ENCODE measurements around the gene TWIST2. TPM values are rescaled to one million over a fixed set of nuclear protein-coding genes. Genes with fewer than 3 reads are reported as not detected.

Gene TWIST2
- total RNA-seq, 1 experiment from 2014 or later: not detected

DNA sequence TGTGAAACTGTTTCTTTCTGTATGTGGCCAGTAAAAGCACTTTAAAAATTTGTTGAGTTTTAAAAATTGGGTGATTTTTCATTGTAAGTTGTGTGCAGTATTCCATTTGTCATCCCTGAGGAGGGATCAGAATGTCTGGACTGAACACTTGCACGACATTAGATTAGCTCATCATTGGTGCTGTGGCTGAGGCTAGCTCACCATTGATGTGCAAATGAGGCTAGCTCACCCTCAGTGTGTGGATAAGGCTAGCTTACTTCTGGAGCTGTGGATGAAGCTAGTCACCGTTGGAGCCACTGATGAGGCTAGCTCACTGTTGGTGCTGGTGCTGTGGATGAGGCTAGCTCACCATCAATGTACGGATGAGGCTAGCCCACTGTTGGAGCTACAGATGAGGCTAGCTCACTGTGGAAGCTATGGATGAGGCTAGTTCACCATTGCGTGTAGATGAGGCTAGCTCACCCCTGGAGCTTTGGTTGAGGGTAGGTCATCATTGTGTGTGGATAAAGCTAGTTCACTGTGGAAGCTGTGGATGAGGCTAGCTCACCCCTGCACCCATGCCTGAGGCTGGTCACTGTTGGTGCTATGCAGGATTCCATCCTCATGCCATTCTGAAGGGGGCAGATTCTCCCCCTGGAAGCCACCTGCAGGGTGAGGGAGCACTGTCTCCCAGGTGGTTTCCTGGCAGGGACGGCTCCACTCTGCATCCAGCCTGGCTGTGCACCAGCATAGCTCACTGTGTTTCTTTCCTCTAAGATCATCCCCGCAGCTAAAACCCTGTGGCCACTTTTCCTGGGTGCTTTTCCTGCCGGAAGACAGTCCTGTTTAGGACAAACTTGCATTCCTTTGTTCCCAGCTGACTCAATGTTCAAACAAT is 101.1 kb downstream of the TWIST2 start:
- H3K4me1 ChIP-seq (ENCODE audit: insufficient read depth, low read length, poor library complexity, severe bottlenecking): no peaks in the 10 kb centered on the region
- intact Hi-C loops (cut with micrococcal nuclease; ENCODE audit: unreplicated experiment): no loop called here

DNA sequence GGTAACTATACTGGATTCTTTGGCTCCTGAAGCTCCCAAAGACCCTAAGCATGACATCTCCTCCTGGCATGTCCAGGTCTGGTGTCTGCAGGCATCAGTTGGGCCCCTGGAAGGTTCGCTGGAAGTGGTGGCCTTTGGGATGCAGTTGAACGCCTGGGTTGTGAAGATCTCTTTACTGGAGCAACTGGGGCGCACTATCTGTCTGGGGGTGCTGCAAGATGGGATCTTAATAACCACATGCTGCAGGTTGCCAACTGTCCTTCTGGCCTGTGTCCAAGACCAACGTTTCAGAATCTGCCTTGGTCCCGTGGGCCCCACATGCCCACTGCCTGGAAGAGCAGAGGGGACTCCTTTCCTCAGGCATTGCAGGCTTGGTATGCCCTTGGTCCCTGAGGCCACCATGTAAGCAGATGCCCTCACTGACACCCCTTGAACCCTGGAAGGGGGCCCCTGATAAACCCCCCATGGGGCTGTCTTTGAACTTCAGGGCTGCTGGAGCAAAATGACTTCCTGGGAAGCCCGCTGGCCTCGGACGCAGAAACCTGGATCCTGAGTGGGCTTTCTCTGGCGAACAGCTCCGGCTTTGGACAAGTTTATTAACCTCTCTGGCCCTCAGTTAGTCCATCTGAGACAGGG is 101.9 kb downstream of the TWIST2 start:
- ChIA-PET POLR2A (ENCODE audit: low non-redundant PET) (no interaction called here), CTCF (no interaction called here)
- Histone ChIP-seq H3K36me3 (ENCODE audit: insufficient read depth, low read length, poor library complexity, severe bottlenecking) (no peaks in the 10 kb centered on the region), H3K9me3 (ENCODE audit: low read depth, low read length, poor library complexity, severe bottlenecking) (no peaks in the 10 kb centered on the region), H3K27ac (ENCODE audit: low read depth, low read length, poor library complexity, severe bottlenecking) (no peak overlapping the region), H3K4me3 (ENCODE audit: low read depth, low read length, poor library complexity, severe bottlenecking) (no peak overlapping the region), H3K4me1 (ENCODE audit: insufficient read depth, low read length, poor library complexity, severe bottlenecking) (no peaks in the 10 kb centered on the region), H3K27me3 (replicated peaks; ENCODE audit: insufficient read depth, low read depth, low read length, poor library complexity) (peaks cover 9% of the 10 kb centered on the region)
- intact Hi-C loops (cut with micrococcal nuclease; ENCODE audit: unreplicated experiment): no loop called here
- TF ChIP-seq CTCF (conservative IDR thresholded peaks at IDR 0.05; ENCODE audit: low read depth, low read length) (no peak), EZH2 (IDR thresholded peaks at IDR 0.05; ENCODE audit: borderline replicate concordance, low read depth, low read length, poor library complexity, severe bottlenecking) (no peak)
- no TSS peak for BruUV-seq (replicated peaks)
- no peak for DNase-seq (ENCODE audit: low spot score)

More for the DNA sequence above, 101.1 kb downstream of the TWIST2 start:
- BruUV-seq (replicated peaks): no TSS peak
- ChIA-PET POLR2A (ENCODE audit: low non-redundant PET) (no interaction called here), CTCF (no interaction called here)
- Histone ChIP-seq H3K9me3 (ENCODE audit: low read depth, low read length, poor library complexity, severe bottlenecking) (no peaks in the 10 kb centered on the region), H3K27me3 (replicated peaks; ENCODE audit: insufficient read depth, low read depth, low read length, poor library complexity) (peaks cover 7% of the 10 kb centered on the region), H3K4me3 (ENCODE audit: low read depth, low read length, poor library complexity, severe bottlenecking) (no peak overlapping the region), H3K27ac (ENCODE audit: low read depth, low read length, poor library complexity, severe bottlenecking) (no peak overlapping the region), H3K36me3 (ENCODE audit: insufficient read depth, low read length, poor library complexity, severe bottlenecking) (no peaks in the 10 kb centered on the region)
- DNase-seq (ENCODE audit: low spot score): no peak
- no peak for TF ChIP-seq CTCF (conservative IDR thresholded peaks at IDR 0.05; ENCODE audit: low read depth, low read length)
- no peak for TF ChIP-seq EZH2 (IDR thresholded peaks at IDR 0.05; ENCODE audit: borderline replicate concordance, low read depth, low read length, poor library complexity, severe bottlenecking)

- no peak overlapping the region for H3K4me3 ChIP-seq (ENCODE audit: low read depth, low read length, poor library complexity, severe bottlenecking)
- no TSS peak for BruUV-seq (replicated peaks)
- H3K27me3 ChIP-seq (replicated peaks; ENCODE audit: insufficient read depth, low read depth, low read length, poor library complexity): peaks cover 9% of the 10 kb centered on the region
- H3K27ac ChIP-seq (ENCODE audit: low read depth, low read length, poor library complexity, severe bottlenecking): no peak overlapping the region
- no peak for TF ChIP-seq CTCF (conservative IDR thresholded peaks at IDR 0.05; ENCODE audit: low read depth, low read length)
- TF ChIP-seq EZH2 (IDR thresholded peaks at IDR 0.05; ENCODE audit: borderline replicate concordance, low read depth, low read length, poor library complexity, severe bottlenecking): no peak
- ChIA-PET CTCF (no interaction called here), POLR2A (ENCODE audit: low non-redundant PET) (no interaction called here)
- H3K9me3 ChIP-seq (ENCODE audit: low read depth, low read length, poor library complexity, severe bottlenecking): no peaks in the 10 kb centered on the region
- intact Hi-C loops (cut with micrococcal nuclease; ENCODE audit: unreplicated experiment): no loop called here
- no peaks in the 10 kb centered on the region for H3K36me3 ChIP-seq (ENCODE audit: insufficient read depth, low read length, poor library complexity, severe bottlenecking)
- H3K4me1 ChIP-seq (ENCODE audit: insufficient read depth, low read length, poor library complexity, severe bottlenecking): no peaks in the 10 kb centered on the region
- DNase-seq (ENCODE audit: low spot score): no peak
Observed at GRCh38 chr2:238950551-238950950, 102.7 kb downstream of the TWIST2 start.
